Colon (tissue), 2 donors: ENCODE measurements around the gene LONRF2.

Source experiments
- FAIRE-seq: peaks from 2 replicates; lab custom pipeline; 2012; peaks lifted over from hg19 to GRCh38; lab: Jason Lieb, UNC
- donor health status: control.
- donor health status: control.

LONRF2 gene

GRCh38 chr2:100274566-100275199, 47.6 kb downstream of the LONRF2 start:
- no peak for FAIRE-seq

- FAIRE-seq: no peak
Measured at GRCh38 chr2:100274076-100274475, 48.2 kb downstream of the LONRF2 start.

GRCh38 chr2:100273387-100273786, 48.9 kb downstream of the LONRF2 start:
- FAIRE-seq: no peak

GRCh38 chr2:100272841-100273329, 49.4 kb downstream of the LONRF2 start:
- FAIRE-seq: no peak

GRCh38 chr2:100271210-100271609, 51.1 kb downstream of the LONRF2 start:
- no peak for FAIRE-seq

- no peak for FAIRE-seq
Measured at GRCh38 chr2:100270381-100271146, 51.7 kb downstream of the LONRF2 start.

GRCh38 chr2:100269889-100270288, 52.4 kb downstream of the LONRF2 start:
- no peak for FAIRE-seq

GRCh38 chr2:100268986-100269385, 53.3 kb downstream of the LONRF2 start:
- no peak for FAIRE-seq

GRCh38 chr2:100267751-100268150, 54.5 kb downstream of the LONRF2 start:
- FAIRE-seq: no peak

GRCh38 chr2:100266126-100266525, 56.2 kb downstream of the LONRF2 start:
- FAIRE-seq: no peak

- no peak for FAIRE-seq
Measured at GRCh38 chr2:100265226-100265625, 57.1 kb downstream of the LONRF2 start.

- no peak for FAIRE-seq
Measured at GRCh38 chr2:100264651-100265050, 57.6 kb downstream of the LONRF2 start.

- no peak for FAIRE-seq
Measured at GRCh38 chr2:100264121-100264520, 58.2 kb downstream of the LONRF2 start.

- FAIRE-seq: no peak
Measured at GRCh38 chr2:100262555-100263320, 59.6 kb downstream of the LONRF2 start.

- no peak for FAIRE-seq
Measured at GRCh38 chr2:100262046-100262445, 60.3 kb downstream of the LONRF2 start.

- FAIRE-seq: no peak
Measured at GRCh38 chr2:100260712-100261620, 61.3 kb downstream of the LONRF2 start.

- no peak for FAIRE-seq
Measured at GRCh38 chr2:100259106-100259505, 63.2 kb downstream of the LONRF2 start.

GRCh38 chr2:100257939-100258338, 64.4 kb downstream of the LONRF2 start:
- FAIRE-seq: no peak

GRCh38 chr2:100256849-100257248, 65.5 kb downstream of the LONRF2 start:
- no peak for FAIRE-seq

- FAIRE-seq: no peak
Measured at GRCh38 chr2:100256416-100256815, 65.9 kb downstream of the LONRF2 start.

- FAIRE-seq: no peak
Measured at GRCh38 chr2:100254646-100255210, 67.6 kb downstream of the LONRF2 start.
